Fibroblast of the aortic adventitia (primary cell): ENCODE data around the gene HCRTR1. TPM values are rescaled to one million over a fixed set of nuclear protein-coding genes. Genes with fewer than 3 reads are reported as not detected.

Experiments used
- DNase-seq: peaks from one replicate; pipeline ENCODE4 v3.0.0-alpha.2; 2010; ENCODE audit warnings: low read depth
- H3K4me3 ChIP-seq: 2 replicates; pipeline ENCODE4 v1.5.1; 2011; ENCODE audit warnings: low read depth, mild to moderate bottlenecking, control low read depth, low read length, moderate library complexity
- total RNA-seq: library from RNA; depleted of rRNA; stranded (reverse); fragments of >200 nt; gene quantifications from 2 replicates; pipeline ENCODE4 v1.2.3, GENCODE V29; 2012; ENCODE audit warnings: low replicate concordance
- TF ChIP-seq, protein P1 (sequence below): IDR thresholded peaks from 2 replicates; pipeline ENCODE4 v1.5.1; 2011; ENCODE audit warnings: mild to moderate bottlenecking, low read length, control low read depth, inconsistent platforms; ENCODE audit not compliant: insufficient read depth

Gene HCRTR1
- total RNA-seq, 1 donor, result 0.18 TPM

DNA sequence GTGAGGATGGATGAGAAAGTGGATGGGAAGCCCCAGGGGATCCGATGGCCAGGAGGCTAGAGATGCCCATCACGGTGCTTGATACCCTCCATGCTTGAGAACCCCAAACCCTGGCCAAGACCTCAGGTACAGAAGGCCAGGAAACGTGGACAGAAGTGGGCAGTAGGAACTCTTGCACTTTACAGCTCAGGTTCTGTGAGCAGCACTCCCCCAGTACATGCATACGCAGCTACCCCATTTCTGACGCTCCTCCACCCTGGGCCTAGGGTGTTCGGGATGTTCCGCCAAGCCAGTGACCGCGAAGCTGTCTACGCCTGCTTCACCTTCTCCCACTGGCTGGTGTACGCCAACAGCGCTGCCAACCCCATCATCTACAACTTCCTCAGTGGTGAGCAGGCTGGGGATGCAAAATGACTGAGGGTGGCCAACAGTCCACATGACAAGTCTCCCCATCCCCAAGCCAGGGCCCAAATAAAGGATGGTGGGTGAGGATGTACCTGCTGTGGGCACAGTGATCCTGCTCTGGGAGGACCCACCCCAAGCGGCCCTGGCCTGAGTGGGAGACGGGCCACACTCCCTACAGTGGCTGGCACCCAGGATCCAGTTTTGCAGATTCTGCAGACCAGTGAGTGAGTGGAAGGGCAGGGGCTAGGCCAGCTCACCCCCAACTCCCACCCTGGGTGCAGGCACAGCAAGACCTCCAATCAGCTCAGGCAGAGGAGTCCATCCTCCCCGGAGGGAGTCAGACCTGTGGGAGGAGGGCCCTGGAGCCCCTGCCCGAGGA, 7.4 kb downstream of the HCRTR1 start:
- no peak overlapping the region for H3K4me3 ChIP-seq
- TF ChIP-seq, protein P1, sequence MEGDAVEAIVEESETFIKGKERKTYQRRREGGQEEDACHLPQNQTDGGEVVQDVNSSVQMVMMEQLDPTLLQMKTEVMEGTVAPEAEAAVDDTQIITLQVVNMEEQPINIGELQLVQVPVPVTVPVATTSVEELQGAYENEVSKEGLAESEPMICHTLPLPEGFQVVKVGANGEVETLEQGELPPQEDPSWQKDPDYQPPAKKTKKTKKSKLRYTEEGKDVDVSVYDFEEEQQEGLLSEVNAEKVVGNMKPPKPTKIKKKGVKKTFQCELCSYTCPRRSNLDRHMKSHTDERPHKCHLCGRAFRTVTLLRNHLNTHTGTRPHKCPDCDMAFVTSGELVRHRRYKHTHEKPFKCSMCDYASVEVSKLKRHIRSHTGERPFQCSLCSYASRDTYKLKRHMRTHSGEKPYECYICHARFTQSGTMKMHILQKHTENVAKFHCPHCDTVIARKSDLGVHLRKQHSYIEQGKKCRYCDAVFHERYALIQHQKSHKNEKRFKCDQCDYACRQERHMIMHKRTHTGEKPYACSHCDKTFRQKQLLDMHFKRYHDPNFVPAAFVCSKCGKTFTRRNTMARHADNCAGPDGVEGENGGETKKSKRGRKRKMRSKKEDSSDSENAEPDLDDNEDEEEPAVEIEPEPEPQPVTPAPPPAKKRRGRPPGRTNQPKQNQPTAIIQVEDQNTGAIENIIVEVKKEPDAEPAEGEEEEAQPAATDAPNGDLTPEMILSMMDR, result no peak
- no peak for DNase-seq

DNA sequence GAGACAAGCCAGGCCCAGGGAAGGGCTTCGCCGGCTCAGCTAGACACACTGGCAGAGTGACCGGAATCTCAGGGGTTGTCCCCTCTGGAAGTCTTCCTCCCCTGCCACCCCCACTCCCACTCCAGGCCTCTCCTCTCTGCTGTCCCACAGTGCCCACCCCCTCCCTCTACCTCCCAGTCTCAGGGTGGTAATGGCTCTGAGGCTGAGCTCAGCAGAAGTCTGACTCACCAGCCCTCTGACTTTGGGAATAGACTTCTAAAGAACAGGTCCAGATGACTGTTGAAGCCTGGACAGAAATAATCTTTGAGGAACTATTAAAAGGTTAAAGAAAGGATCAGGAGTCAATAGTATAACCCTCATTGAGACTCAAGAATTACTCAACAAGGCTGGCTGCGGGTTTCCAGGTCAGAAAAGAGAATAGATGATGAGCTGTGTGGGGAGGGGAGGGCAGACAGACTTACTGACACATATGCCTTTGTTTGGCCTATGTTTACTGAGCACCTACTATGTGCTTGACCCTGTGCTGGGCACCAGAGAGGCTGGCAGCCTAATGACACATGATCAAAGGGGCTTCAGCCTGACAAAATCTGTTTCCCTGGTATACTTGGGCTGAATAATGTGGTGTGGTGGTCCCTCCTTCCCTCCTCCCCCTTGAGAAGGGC, 8.2 kb downstream of the HCRTR1 start:
- DNase-seq, result peak; percentile 61
- no peak overlapping the region for H3K4me3 ChIP-seq
- TF ChIP-seq, protein P1, result no peak

DNA sequence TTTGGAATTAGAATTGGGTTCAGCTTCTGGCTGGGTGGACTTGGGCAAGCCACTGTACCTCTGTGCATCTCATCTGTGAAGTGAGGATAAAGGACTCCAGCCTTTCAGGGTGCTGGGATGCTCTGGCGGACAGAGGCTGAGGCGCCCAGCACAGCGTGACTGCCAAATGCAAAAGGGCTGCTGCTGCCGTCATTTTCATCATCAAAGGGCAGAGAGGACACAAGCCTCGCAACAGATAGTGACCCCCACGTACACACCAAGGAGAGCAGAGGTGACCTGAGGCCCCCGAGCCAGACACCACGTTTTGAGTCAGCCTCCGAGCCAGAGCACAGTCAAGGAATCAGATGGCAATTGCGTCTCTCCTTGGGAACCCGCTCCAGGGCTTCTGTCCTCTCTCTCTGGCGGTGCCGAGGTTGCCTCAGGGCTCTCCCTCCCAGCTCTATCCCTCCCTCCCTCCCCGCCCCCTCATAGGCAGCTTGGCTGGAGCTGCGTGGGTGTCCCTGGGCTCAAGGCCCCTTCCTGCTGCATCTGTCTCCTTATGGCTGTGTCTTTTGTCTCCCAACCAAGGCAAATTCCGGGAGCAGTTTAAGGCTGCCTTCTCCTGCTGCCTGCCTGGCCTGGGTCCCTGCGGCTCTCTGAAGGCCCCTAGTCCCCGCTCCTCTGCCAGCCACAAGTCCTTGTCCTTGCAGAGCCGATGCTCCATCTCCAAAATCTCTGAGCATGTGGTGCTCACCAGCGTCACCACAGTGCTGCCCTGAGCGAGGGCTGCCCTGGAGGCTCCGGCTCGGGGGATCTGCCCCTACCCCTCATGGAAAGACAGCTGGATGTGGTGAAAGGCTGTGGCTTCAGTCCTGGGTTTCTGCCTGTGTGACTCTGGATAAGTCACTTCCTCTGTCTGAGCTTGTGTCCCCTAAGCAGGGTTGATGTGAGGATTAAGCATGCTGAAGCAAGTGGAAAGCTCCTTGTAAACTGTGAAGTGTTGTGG, 9.0 kb downstream of the HCRTR1 start:
- no peak overlapping the region for H3K4me3 ChIP-seq
- peak; percentile 33 for DNase-seq
- TF ChIP-seq, protein P1, result no peak

DNA sequence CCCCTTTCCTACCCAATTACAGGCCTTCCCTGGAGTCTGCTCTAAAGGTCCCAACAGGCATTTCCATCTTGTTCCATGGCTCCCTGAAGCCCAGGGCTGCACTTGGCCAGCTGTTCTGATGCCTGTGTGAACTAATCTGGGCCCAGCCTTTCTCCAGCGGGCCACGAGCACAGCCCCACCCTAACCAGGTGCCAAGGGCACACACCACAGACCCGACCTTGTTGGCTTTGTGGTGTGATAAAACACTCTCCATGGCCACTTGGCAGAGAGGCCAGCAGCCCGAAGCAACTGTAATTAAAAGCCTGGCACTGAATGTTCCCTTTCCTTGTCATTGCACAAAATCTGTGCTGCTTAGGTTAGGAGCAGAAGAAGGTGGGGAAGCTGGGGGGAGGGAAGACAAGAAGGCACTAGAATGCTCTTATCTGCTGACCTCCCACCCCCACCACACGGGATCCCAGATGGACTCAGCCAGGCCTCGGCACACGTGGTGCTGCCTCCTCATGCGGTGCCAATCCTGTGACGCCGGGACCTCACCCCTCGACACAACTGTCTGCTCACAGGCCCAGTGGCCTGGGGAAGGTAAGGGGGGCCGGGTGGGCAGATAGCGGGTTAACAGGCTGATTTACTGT, 9.9 kb downstream of the HCRTR1 start:
- TF ChIP-seq, protein P1, result no peak
- DNase-seq, result peak; percentile 51
- H3K4me3 ChIP-seq, result no peak overlapping the region

DNA sequence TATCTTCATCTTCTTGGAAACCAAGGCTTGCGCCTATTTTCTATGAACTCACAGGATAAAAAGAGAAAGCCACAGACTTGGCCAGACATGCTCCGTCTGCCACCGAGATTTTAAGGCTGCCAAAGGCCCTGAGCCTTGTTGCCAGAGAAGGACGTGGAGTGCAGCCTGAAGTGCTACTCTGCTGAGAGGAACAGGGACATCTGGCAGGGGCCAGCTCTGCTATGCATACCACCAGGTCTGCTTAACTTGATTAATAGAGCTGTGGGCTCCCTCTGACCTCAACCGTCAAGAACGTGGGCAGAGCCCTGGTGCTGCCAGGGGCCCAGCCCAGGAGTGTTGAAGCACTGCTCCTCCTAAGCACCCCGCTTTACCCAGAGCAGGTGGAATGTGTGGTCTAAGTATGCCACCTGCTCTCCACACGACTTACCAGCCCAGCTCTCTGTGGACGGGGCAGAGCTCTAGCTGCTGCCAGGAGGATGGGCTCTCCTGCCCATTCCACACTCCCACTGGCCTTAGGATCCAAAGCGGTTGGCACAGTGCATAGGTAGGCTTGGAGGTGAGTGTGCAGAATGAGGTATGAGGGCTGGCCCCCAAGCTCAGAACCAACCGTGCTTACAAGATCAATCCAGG, 10.6 kb downstream of the HCRTR1 start:
- TF ChIP-seq, protein P1, result no peak
- H3K4me3 ChIP-seq, result no peak overlapping the region
- DNase-seq, result peak; percentile 58
